ENCODE data around the gene PSENEN.

The PSENEN gene

DNA sequence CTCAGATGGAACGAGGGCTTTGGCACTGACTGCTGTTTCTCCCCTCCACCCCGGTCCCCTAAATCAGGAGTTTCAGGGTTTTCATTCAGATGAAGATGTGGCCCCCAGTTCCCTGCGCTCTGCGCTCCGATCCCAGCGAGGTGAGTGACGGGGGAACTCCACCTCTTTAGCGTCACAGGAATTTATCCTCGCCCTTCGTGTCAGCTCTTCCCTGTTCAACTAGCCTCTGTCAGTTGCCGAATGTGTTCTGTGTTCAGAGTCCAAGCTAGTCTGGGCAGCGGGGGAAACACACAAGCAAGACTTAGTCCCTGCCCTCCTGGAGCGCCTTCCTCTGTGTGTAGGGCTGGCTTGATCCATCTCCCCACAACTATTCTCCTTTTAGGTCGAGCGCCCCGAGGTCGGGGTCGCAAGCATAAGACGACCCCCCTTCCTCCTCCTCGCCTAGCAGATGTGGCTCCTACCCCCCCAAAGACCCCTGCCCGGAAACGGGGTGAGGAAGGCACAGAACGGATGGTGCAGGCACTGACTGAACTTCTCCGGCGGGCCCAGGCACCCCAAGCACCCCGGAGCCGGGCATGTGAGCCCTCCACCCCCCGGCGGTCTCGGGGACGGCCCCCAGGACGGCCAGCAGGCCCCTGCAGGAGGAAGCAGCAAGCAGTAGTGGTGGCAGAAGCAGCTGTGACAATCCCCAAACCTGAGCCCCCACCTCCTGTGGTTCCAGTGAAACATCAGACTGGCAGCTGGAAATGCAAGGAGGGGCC, 25.9 kb upstream of the PSENEN start:
- CTCF ChIA-PET, result interaction anchor here (0.5 to 1.3 kb wide), 7 partner anchors 8 to 213 kb away, joined by 3 to 12 read pairs (median 4); no protein-coding TSS in a partner anchor
- peak overlapping the region; percentile 93 for H3K27ac ChIP-seq (ENCODE audit: extremely low read depth, low read depth, low read length)
- H3K4me3 ChIP-seq (ENCODE audit: low read depth, low read length), result no peak overlapping the region
- H3K4me1 ChIP-seq (ENCODE audit: control insufficient read depth, insufficient read depth, low read length), result peaks cover 23% of the 10 kb centered on the region
- POLR2A ChIA-PET, result interaction anchor here (0.6 to 13.6 kb wide), 10 partner anchors 8 to 76 kb away, joined by 3 to 204 read pairs (median 8); partner anchors contain the start of genes COX6B1, HSPB6, LIN37 and PSENEN
- TF ChIP-seq GLIS1 (tag by site-specific recombination; IDR thresholded peaks at IDR 0.05) (no peak), MEIS1 (CRISPR knock-in tag; IDR thresholded peaks at IDR 0.05; ENCODE audit: borderline replicate concordance) (no peak), ZNF776 (tag by site-specific recombination; IDR thresholded peaks at IDR 0.05; ENCODE audit: borderline replicate concordance) (no peak), GLIS2 (tag by site-specific recombination; IDR thresholded peaks at IDR 0.05) (peak; percentile 31; the same call in 1 of the 2 replicates), TRIM28 (IDR thresholded peaks at IDR 0.05; ENCODE audit: borderline replicate concordance, low read length) (no peak), ZFP3 (tag by site-specific recombination; IDR thresholded peaks at IDR 0.05; ENCODE audit: low read depth) (no peak)
- TF ChIP-seq, protein P1, sequence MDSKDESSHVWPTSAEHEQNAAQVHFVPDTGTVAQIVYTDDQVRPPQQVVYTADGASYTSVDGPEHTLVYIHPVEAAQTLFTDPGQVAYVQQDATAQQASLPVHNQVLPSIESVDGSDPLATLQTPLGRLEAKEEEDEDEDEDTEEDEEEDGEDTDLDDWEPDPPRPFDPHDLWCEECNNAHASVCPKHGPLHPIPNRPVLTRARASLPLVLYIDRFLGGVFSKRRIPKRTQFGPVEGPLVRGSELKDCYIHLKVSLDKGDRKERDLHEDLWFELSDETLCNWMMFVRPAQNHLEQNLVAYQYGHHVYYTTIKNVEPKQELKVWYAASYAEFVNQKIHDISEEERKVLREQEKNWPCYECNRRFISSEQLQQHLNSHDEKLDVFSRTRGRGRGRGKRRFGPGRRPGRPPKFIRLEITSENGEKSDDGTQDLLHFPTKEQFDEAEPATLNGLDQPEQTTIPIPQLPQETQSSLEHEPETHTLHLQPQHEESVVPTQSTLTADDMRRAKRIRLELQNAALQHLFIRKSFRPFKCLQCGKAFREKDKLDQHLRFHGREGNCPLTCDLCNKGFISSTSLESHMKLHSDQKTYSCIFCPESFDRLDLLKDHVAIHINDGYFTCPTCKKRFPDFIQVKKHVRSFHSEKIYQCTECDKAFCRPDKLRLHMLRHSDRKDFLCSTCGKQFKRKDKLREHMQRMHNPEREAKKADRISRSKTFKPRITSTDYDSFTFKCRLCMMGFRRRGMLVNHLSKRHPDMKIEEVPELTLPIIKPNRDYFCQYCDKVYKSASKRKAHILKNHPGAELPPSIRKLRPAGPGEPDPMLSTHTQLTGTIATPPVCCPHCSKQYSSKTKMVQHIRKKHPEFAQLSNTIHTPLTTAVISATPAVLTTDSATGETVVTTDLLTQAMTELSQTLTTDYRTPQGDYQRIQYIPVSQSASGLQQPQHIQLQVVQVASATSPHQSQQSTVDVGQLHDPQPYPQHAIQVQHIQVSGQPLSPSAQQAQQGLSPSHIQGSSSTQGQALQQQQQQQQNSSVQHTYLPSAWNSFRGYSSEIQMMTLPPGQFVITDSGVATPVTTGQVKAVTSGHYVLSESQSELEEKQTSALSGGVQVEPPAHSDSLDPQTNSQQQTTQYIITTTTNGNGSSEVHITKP (tag by site-specific recombination; IDR thresholded peaks at IDR 0.05), result no peak
- TF ChIP-seq, protein P2, sequence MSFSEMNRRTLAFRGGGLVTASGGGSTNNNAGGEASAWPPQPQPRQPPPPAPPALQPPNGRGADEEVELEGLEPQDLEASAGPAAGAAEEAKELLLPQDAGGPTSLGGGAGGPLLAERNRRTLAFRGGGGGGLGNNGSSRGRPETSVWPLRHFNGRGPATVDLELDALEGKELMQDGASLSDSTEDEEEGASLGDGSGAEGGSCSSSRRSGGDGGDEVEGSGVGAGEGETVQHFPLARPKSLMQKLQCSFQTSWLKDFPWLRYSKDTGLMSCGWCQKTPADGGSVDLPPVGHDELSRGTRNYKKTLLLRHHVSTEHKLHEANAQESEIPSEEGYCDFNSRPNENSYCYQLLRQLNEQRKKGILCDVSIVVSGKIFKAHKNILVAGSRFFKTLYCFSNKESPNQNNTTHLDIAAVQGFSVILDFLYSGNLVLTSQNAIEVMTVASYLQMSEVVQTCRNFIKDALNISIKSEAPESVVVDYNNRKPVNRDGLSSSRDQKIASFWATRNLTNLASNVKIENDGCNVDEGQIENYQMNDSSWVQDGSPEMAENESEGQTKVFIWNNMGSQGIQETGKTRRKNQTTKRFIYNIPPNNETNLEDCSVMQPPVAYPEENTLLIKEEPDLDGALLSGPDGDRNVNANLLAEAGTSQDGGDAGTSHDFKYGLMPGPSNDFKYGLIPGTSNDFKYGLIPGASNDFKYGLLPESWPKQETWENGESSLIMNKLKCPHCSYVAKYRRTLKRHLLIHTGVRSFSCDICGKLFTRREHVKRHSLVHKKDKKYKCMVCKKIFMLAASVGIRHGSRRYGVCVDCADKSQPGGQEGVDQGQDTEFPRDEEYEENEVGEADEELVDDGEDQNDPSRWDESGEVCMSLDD (tag by site-specific recombination; IDR thresholded peaks at IDR 0.05), result 0 out of 2 replicates have a peak, but pooled peaks have one; percentile 2
- H3K36me3 ChIP-seq (ENCODE audit: control insufficient read depth in 2 of 2, insufficient read depth in 1 of 2, low read length in 2 of 2), result peaks cover 51 to 53% of the 10 kb centered on the region in 2 experiments
- no peaks in the 10 kb centered on the region for H3K9me3 ChIP-seq (ENCODE audit: control insufficient read depth, insufficient read depth, low read depth, low read length)

DNA sequence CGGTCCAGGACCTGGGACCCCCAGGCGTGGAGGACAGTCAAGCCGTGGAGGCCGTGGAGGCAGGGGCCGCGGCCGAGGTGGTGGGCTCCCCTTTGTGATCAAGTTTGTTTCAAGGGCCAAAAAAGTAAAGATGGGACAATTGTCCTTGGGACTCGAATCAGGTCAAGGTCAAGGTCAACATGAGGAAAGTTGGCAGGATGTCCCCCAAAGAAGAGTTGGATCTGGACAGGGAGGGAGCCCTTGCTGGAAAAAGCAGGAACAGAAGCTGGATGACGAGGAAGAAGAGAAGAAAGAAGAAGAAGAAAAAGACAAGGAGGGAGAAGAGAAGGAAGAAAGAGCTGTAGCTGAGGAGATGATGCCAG, 25.3 kb upstream of the PSENEN start:
- H3K4me3 ChIP-seq (ENCODE audit: low read depth, low read length), result no peak overlapping the region
- TF ChIP-seq ZNF366 (tag by site-specific recombination; conservative IDR thresholded peaks at IDR 0.05) (peak; percentile 53), BCL11B (tag by site-specific recombination; IDR thresholded peaks at IDR 0.05; ENCODE audit: low read depth) (0 out of 2 replicates have a peak, but pooled peaks have one; percentile 35), ZNF302 (tag by site-specific recombination; IDR thresholded peaks at IDR 0.05; ENCODE audit: low read depth) (no peak)
- TF ChIP-seq, protein P3, sequence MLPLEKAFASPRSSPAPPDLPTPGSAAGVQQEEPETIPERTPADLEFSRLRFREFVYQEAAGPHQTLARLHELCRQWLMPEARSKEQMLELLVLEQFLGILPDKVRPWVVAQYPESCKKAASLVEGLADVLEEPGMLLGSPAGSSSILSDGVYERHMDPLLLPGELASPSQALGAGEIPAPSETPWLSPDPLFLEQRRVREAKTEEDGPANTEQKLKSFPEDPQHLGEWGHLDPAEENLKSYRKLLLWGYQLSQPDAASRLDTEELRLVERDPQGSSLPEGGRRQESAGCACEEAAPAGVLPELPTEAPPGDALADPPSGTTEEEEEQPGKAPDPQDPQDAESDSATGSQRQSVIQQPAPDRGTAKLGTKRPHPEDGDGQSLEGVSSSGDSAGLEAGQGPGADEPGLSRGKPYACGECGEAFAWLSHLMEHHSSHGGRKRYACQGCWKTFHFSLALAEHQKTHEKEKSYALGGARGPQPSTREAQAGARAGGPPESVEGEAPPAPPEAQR (tag by site-specific recombination; IDR thresholded peaks at IDR 0.05), result no peak
- H3K9me3 ChIP-seq (ENCODE audit: control insufficient read depth, insufficient read depth, low read depth, low read length), result no peaks in the 10 kb centered on the region
- peaks cover 57 to 58% of the 10 kb centered on the region in 2 experiments for H3K36me3 ChIP-seq (ENCODE audit: control insufficient read depth in 2 of 2, insufficient read depth in 1 of 2, low read length in 2 of 2)
- POLR2A ChIA-PET, result interaction anchor here (0.6 to 13.6 kb wide), 5 partner anchors 17 to 77 kb away, joined by 3 to 204 read pairs (median 11); partner anchors contain the start of genes PSENEN and U2AF1L4
- CTCF ChIA-PET, result interaction anchor here (0.7 kb wide), 1 partner anchor 164 kb away, joined by 4 read pairs; no protein-coding TSS in a partner anchor
- peaks cover 23% of the 10 kb centered on the region for H3K4me1 ChIP-seq (ENCODE audit: control insufficient read depth, insufficient read depth, low read length)
- H3K27ac ChIP-seq (ENCODE audit: extremely low read depth, low read depth, low read length), result no peak overlapping the region
